ENCODE measurements around the gene CDH4.

CDH4 gene

DNA sequence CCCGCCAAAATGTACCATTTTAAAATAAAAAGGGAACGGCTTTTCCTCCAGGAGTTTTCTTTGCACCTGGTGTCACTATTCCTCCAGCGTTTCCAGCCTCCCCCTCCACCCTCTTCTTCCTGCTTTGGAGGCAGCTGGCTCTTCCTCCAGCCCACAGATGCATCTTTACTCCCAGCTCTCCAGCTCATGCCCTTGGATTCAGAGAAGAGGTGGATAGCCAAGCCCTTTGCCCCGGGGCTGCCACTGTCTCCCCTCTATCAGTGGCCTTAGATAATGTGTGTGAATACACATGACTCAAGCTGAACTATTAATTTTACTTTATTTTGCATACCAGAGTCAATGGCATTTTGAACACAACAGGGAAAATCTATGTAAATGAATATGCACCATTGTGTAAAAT, 15.3 kb upstream of the CDH4 start:
- no peak overlapping the region for H3K27ac ChIP-seq
- no peak for TF ChIP-seq ZFX (IDR thresholded peaks at IDR 0.05)
- TF ChIP-seq, protein P1, sequence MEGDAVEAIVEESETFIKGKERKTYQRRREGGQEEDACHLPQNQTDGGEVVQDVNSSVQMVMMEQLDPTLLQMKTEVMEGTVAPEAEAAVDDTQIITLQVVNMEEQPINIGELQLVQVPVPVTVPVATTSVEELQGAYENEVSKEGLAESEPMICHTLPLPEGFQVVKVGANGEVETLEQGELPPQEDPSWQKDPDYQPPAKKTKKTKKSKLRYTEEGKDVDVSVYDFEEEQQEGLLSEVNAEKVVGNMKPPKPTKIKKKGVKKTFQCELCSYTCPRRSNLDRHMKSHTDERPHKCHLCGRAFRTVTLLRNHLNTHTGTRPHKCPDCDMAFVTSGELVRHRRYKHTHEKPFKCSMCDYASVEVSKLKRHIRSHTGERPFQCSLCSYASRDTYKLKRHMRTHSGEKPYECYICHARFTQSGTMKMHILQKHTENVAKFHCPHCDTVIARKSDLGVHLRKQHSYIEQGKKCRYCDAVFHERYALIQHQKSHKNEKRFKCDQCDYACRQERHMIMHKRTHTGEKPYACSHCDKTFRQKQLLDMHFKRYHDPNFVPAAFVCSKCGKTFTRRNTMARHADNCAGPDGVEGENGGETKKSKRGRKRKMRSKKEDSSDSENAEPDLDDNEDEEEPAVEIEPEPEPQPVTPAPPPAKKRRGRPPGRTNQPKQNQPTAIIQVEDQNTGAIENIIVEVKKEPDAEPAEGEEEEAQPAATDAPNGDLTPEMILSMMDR (conservative IDR thresholded peaks at IDR 0.05) = no peak

DNA sequence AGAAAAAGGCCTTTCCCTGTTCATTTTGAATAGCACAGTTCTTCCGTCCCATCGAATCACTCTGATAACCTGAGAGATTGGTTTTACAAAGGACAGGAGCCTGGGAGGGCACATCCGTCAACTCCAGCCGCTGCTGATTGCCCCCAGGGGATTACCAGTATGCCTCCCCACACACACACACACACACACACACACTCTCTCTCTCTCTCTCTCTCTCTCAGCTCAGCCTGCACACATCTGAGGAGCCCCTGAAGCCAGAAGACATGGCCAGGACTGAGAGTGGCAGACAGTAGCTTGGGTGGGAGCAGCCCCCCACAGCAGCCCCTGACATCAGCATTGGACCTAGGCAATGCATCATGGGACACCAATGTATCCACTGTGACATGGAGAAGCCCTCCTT, 13.2 kb upstream of the CDH4 start:
- H3K27ac ChIP-seq = no peak overlapping the region
- no peak for TF ChIP-seq ZFX (IDR thresholded peaks at IDR 0.05)
- TF ChIP-seq, protein P1 (conservative IDR thresholded peaks at IDR 0.05) = no peak

DNA sequence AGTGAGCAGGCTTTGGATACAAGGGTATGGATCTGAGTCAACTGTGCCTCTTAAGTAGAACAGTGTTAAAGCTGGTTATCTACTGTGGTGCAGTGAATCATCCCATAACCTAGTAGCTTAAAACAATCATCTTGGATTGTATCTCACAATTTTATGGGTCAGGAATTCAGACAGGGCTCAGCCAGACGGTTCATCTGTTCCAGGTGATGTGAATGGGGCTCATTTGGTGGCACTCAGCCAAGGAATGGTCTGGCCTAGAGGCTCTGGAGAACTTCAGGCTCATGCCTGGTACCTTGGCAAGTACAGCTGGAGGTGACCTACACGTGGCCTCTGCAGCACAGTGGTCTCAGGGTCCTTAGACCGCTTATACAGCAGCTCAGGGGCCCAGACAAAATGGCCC, 11.2 kb upstream of the CDH4 start:
- H3K27ac ChIP-seq = no peak overlapping the region
- TF ChIP-seq, protein P1 (conservative IDR thresholded peaks at IDR 0.05) = no peak
- TF ChIP-seq ZFX (IDR thresholded peaks at IDR 0.05) = no peak

DNA sequence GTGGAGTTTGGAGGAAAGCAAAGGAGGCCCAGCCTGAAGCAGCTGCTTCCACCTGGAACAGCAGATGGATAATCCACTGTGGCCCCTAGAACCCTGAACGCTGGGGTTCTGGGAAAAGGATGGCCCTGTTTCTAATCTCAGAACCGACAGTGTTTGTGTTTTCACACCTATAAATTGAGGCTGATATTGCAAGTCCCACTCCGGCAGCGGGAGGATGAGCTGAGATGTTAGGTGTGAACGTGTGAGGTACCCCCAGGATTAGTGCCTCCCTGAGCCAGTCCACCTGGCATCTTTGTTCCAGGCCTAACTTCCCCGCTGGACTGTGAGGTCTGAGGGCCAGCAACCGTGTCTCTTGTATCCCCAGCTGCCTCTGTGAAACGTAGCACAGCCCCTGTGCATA, 7.8 kb upstream of the CDH4 start:
- H3K27ac ChIP-seq = no peak overlapping the region
- no peak for TF ChIP-seq ZFX (IDR thresholded peaks at IDR 0.05)
- TF ChIP-seq, protein P1 (conservative IDR thresholded peaks at IDR 0.05) = no peak

DNA sequence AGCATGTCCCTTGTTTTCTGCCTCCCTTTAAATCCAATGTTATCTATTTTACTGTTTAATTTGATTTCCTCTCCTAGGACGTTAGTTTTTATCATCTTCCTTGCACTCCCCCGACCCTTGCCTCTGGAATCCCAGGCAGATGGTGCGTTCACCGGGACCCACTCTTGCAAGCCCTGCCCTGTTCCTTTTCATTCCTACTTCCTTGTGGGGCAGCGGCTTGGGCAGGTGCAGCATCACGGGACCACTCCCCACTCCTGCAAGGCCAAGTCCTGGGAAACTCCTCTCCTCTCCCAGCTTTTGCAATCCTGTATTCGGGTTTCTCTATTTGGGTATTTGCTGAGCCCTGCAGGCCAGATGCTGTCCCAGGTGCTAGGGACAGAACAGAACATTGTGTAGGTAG, 5.8 kb upstream of the CDH4 start:
- TF ChIP-seq ZFX (IDR thresholded peaks at IDR 0.05) = no peak
- TF ChIP-seq, protein P1 (conservative IDR thresholded peaks at IDR 0.05) = no peak
- no peak overlapping the region for H3K27ac ChIP-seq

DNA sequence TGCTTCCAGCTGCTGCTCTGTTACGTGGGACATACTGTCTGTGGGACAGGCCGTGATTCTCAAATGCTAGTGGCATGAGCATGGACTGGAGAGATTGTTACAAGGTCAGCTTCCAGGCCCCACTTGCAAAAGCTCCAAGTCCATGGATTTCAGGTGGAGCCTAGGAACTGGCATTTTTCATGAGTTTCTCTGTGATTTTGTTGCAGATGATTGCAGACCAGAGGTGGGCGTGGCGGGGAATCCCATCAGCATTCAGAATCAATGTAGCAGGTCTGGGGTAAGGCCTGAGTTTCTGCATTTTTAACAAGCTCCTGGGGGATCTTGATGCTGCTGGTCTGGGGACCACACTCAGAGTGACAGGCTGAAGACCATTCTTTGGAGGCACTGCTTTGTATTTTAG, 2.4 kb upstream of the CDH4 start:
- H3K27ac ChIP-seq = no peak overlapping the region
- TF ChIP-seq, protein P1 (conservative IDR thresholded peaks at IDR 0.05) = no peak
- no peak for TF ChIP-seq ZFX (IDR thresholded peaks at IDR 0.05)

DNA sequence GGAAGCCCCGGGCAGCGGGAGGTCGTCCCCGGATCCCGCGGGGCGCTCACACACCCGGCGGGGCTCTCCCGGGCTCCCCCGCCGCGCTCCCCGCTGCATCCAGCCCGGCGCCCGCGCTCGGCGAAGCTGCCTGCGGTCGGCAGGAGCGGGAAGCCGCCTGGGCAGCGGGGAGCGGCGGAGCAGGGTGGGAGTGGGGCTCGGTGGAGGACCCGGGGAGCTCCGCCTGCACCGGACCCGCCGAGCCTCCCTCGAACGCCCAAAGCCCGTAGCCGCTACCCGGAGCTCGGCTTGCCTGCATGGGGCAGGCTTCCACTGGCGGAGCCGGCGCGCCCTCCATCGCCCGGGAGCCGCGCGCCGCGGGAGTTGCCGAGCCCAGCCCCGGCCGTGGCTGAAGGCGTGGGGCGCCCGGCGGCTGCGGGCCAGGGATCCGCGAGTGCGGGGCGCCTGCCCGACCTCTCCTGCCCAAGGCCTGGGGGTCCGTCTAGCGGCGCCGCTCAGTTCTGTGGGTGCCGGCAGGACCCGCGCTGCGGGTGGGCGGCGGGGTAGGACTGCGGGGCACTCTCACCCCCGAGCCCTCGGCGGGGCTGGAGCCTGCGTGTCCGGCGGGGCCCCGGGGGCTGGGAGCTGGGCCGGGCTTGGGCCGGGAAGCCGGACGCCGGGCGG, 671 bp downstream of the CDH4 start:
- no peak overlapping the region for H3K27ac ChIP-seq
- TF ChIP-seq, protein P1 (conservative IDR thresholded peaks at IDR 0.05) = no peak
- no peak for TF ChIP-seq ZFX (IDR thresholded peaks at IDR 0.05)

Data from C4-2B (cell line).